ENCODE data around the gene ZMYND10.
"Not testable (repeated sequence)": the region's sequence is repeated elsewhere in the genome, so short reads cannot be mapped to it uniquely, and the experiment has no call there.

The ZMYND10 gene

GRCh38 chr3:50316657-50317242 is 28.8 kb downstream of the ZMYND10 start:
- peak; percentile 92 for DNase-seq (ENCODE audit: low read depth, low spot score)
- H3K27ac ChIP-seq: peak overlapping the region; percentile 97

DNA sequence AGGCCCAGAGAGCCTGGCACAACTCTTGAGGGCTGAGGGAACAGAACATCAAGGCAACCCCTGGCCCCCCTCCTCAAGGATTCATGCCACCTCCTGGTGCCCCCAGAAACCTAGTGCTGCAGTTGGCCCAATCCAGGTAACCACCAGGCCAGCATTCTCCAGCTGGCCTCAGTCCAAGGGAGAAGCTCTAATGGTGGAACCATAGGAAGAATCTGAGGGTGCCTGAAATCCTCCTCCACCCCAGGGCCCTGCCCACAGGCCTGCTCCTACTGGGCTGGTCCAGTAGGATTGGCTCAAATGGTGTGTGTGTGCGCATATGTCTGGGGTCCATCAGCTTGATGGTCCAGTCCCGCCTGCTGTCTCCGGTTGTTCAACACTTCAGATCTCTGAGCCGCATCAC is 30.7 kb downstream of the ZMYND10 start:
- DNase-seq (ENCODE audit: low read depth, low spot score): no peak
- H3K27ac ChIP-seq: no peak overlapping the region

DNA sequence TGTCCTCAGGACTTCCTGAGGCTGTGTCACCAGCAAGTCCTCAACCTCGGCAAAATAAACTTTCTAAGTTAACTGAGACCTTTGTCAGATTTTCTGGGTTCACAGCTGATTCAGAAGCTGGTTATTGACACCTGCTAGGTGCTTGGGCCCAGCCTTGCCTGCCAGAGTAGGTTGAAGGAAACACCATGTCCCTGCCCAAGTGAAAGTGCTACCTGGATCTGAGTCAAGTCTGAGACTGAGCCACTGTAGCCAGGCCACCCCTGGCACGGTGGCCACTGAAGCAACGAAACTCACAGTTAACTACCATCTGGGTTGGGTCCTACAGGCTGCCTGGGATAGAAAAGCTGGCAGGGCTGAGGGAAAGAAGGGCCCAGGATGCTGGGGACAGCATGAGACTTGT is 31.2 kb downstream of the ZMYND10 start:
- H3K27ac ChIP-seq: no peak overlapping the region
- no peak for DNase-seq (ENCODE audit: low read depth, low spot score)

DNA sequence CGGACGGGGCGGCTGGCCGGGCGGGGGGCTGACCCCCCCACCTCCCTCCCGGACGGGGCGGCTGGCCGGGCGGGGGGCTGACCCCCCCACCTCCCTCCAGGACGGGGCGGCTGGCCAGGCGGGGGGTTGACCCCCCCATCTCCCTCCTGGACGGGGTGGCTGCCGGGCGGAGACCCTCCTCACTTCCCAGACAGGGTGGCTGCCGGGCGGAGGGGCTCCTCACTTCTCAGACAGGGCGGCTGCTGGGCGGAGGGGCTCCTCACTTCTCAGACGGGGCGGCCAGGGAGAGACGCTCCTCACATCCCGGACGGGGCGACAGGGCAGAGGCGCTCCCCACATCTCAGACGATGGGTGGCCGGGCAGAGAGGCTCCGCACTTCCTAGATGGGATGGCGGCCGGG is 33.5 kb downstream of the ZMYND10 start:
- DNase-seq (ENCODE audit: low read depth, low spot score): not testable (repeated sequence)

GRCh38 chr3:50304601-50305000 is 40.9 kb downstream of the ZMYND10 start:
- DNase-seq (ENCODE audit: low read depth, low spot score): peak; percentile 49
- H3K27ac ChIP-seq: peak overlapping the region; percentile 67

More for the DNA sequence above, 33.5 kb downstream of the ZMYND10 start:
- not testable (repeated sequence) for H3K27ac ChIP-seq

DNA sequence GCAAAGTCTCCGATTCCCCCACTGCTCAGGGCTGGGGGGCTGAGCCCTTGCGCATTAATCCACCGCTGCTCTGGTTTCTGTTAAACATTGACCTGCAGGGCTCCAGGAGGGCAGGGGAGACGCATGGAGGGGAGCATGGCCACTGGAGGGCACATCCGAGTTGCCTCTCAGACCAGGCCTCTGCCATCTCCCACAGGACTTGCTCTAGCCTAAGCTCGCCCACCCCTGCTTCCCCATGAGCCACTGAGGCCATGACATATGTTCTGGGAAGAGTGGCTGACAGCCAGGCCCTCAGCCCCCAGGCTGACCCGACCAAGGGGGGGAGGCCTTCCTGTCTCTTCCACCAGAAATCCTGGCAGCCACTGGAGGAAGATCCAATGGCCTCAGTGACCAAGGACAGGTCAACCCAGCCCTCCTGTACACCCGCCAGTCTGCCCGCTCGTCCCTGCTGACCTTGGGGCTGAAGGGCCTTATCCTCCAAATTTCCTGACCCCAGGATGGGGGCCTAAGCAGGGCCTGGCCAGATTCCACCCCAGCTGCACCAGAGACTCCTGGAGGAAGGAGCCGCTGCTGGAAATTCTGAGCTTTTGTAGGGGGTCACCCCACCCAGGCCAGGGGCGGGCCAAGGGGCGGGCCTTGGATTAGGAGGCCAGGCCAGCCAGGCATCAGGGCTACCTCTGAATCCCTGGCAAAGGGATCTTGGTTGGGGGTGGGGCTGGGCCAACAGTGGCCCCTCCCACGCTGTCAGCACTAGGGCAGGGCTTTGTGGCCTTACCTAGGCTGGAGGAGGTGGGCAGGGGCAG is 42.3 kb downstream of the ZMYND10 start, which contains the start of gene HYAL1:
Gene HYAL1 (minus strand): TSS at position 562 of the 803 bp plus-strand sequence. CDS start 618 bp downstream, outside the sequence.
- DNase-seq (ENCODE audit: low read depth, low spot score): no peak

GRCh38 chr3:50302095-50303012 is 43.2 kb downstream of the ZMYND10 start:
- DNase-seq (ENCODE audit: low read depth, low spot score): no peak
- H3K27ac ChIP-seq: peak overlapping the region; percentile 91

More for the DNA sequence above, 42.3 kb downstream of the ZMYND10 start, which contains the start of gene HYAL1:
- peak within 1 kb of the TSS; percentile 67 for H3K27ac ChIP-seq

- no peak for DNase-seq (ENCODE audit: low read depth, low spot score)
- H3K27ac ChIP-seq: peak overlapping the region; percentile 91
Measured at GRCh38 chr3:50300681-50301254, 44.8 kb downstream of the ZMYND10 start.

- peak; percentile 89 for DNase-seq (ENCODE audit: low read depth, low spot score)
- peak overlapping the region; percentile 91 for H3K27ac ChIP-seq
Measured at GRCh38 chr3:50299929-50300680, 45.4 kb downstream of the ZMYND10 start.

- no peak for DNase-seq (ENCODE audit: low read depth, low spot score)
Measured at GRCh38 chr3:50299638-50299928, 45.9 kb downstream of the ZMYND10 start.

DNA sequence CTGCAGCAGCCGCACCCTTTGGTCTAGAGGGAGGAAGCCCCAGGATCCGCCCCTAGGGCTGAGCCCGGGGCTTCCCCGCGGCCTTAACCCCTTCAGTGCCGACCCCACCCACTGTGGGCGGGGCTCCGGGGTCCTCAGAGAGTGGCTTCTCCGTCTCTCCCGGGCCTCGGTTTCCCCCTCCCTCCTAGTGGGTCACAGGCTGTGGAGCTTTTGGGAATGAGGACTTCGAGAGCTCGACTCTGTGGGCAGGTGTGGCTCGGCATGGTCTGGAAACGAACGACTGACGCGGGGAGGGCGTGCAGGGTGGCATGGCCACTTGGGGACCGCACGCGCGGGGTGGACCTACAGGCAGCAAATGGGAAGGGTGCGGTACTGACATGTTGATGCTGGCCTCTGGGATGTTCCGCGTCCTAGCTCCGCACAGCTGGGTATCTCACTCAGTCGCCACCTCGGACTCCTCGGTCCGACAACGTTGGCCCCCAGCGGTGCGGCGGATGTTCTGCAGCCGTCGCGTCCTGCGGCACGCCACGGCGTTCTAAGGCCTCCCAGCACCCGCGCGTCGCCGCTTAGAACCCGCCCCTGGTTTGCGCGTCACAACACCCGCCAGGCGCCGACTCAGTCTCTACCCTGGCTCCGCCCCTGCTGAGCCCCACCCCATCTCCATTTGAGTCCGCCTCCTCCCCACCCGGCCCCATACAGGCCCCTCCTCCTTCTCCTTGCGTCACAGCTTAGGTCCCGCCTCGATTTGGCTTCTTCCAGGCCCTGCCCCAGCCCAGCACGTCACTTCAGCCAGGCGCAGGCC is 46.5 kb downstream of the ZMYND10 start, which contains the start of the genes HYAL3 and NAA80:
Gene HYAL3 (minus strand): TSS at position 570 of the 802 bp plus-strand sequence. CDS start 3,803 bp downstream, outside the sequence.
Gene NAA80 (minus strand): TSS at position 570 of the 802 bp plus-strand sequence. CDS start 1,942 bp downstream, outside the sequence.
- peak within 1 kb of the TSS; percentile 91 for H3K27ac ChIP-seq
- DNase-seq (ENCODE audit: low read depth, low spot score): peak; percentile 98

More at GRCh38 chr3:50299638-50299928, 45.9 kb downstream of the ZMYND10 start:
- peak overlapping the region; percentile 91 for H3K27ac ChIP-seq

DNA sequence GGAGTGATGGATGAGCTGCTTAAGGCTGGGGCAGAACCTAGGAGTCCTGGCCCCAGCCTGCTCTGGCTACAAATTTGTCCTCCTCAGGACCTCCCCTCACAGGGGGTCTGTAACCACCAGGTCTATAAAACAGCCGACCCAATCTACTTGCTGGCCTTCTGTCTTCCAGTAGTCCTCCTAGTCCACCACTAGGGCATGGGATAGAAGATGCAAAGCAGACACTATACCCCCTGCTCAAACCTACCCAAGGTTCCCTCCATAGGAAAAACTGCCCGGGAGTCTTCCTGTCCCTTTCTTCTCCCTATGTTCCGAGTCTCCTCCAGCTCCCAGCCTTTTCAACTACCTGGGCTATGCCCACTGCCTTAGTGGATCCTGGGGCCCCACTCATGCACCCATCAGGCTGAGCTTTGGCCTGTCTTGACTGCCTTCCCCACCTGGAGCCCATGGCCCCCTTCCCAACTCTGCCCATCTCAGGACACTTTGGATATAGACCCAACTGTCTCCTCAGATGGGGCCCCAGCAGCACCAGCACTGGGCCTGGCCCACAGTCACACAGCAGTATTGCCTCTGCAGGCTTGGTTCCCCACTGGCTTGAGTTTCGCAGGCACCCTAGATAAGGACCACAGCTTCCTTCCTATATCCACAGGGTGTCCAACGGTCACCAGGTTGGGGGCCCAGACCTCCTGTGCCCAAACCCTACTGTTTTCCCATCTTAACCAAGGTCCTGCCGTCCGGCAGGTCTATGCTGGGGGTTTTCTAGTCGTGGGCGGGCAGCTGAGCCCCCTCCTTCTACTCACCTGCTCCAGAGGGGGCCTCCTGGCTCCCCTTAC is 47.4 kb downstream of the ZMYND10 start:
- no peak for DNase-seq (ENCODE audit: low read depth, low spot score)
- H3K27ac ChIP-seq: peak overlapping the region; percentile 91

- DNase-seq (ENCODE audit: low read depth, low spot score): no peak
- no peak overlapping the region for H3K27ac ChIP-seq
Measured at GRCh38 chr3:50297384-50297775, 48.2 kb downstream of the ZMYND10 start.

GRCh38 chr3:50296721-50297383 is 48.7 kb downstream of the ZMYND10 start:
- DNase-seq (ENCODE audit: low read depth, low spot score): no peak
- H3K27ac ChIP-seq: no peak overlapping the region

DNA sequence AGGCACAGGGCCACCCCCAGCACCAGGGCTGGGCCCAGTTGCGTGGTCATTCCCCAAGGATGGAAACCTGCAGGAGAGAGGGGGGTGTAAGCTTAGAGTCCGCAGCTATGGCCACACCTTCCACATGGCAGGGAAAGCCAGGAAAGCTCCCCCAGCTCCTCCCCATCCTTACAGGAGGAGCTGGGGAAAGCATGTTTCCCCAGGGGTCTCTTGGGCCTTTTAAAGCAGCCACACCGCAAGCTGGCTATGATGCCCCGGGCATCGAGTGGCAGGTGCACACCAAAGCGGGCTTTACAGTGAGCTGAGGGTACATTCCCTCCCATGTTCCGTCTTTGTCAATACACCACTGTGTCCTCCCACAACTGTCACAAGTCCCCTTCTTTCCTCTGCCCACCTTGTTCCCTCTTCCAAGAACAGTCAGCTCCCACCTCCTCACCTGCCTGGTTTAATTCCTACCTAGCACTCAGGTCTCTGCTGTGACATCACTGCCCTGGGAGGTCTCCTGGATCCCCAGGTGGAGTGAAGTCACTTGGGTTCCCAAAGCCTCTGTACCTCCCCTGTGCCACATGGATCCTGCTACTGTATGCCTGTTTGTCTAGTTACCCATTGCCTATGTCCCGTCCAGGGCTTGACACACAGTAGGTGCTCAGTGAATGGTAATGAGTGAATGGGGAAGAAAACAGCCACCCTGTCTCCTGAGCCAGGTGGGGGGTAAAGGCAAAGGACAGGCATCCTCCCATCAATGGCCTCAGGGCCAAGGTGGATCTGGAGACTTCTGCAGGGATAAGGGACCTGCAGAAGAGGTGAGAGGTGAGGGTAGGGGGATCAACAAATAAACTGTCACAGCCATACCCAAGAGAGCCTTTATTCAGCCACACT is 49.7 kb downstream of the ZMYND10 start:
- DNase-seq (ENCODE audit: low read depth, low spot score): no peak
- no peak overlapping the region for H3K27ac ChIP-seq
